ENCODE data around the gene SWT1. TPM values are rescaled to one million over a fixed set of nuclear protein-coding genes. Genes with fewer than 3 reads are reported as not detected.

SWT1 gene
- total and polyA plus RNA-seq, 7 experiments from 2014 or later, result 4.1 to 11.5 (median 5.2) TPM

DNA sequence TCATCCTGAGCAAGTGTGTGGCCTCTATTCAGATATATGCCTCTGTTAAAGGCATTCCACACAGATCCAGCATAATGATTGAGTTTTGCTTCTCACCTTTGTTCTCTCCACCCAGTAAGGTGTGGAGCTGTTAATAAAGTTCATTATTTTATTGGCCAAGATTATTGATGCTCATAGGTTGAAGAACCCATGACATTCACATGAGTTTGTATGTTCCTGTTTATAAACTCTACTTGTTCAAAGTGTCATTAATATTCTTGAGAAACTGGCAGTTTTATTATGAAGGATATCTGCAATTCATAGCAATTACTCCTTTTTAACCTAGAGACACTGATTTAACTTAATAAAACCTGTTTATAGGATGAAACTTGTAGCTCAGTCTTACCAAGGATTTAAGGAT lies 138.1 kb downstream of the SWT1 start:
- POLR2A ChIA-PET, result interaction anchor here (1.1 to 2.3 kb wide), 2 partner anchors 14 to 57 kb away, joined by 3 to 8 read pairs; no protein-coding TSS in a partner anchor

DNA sequence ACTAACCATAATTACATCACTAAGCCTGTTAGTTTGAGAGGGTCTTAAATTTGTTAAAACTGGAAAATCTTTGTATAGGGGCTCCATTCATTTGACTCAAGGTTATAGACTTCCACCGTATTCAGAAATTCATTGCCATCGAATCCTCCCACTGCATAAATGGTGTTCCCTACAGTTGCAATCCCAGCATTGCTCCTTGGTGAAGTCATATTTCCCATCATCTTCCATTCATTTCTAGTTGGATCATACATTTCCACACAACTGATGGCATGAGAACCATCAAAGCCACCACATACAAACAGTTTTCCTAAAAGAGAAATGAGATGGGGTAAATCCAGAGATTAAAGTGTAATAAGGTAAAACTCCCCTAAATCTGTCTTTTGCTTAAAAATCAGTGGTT lies 141.0 kb downstream of the SWT1 start:
- peaks cover 0 to 1% (median 0%) of the 10 kb centered on the region in 11 donors for H3K9me3 Mint-ChIP-seq
- ChIA-PET CTCF (interaction anchor here (1.2 kb wide), 1 partner anchor 59 kb away, joined by 4 read pairs; no protein-coding TSS in a partner anchor), POLR2A (interaction anchor here (1.0 to 1.6 kb wide), 2 partner anchors 16 to 19 kb away, joined by 3 to 4 read pairs; partner anchors contain the start of gene IVNS1ABP)
- no peak overlapping the region for H3K4me3 Mint-ChIP-seq
- no peaks in the 10 kb centered on the region for H3K27me3 Mint-ChIP-seq
- DNase-seq, result no peak
- peaks cover 2 to 26% (median 19%) of the 10 kb centered on the region in 7 donors for H3K4me1 Mint-ChIP-seq
- no peaks in the 10 kb centered on the region for H3K27me3 ChIP-seq (ENCODE audit: control insufficient read depth in 2 of 2, insufficient read depth in 2 of 2, low read length in 2 of 2)
- peaks cover 0 to 2% of the 10 kb centered on the region in 2 donors for H3K4me1 ChIP-seq (ENCODE audit: control insufficient read depth in 2 of 2, insufficient read depth in 2 of 2, low read length in 2 of 2)
- peaks cover 12 to 53% (median 26%) of the 10 kb centered on the region in 3 experiments for H3K36me3 ChIP-seq (ENCODE audit: control insufficient read depth in 2 of 3, insufficient read depth in 3 of 3, low read length in 3 of 3)
- intact Hi-C loops (cut with micrococcal nuclease), result loop anchor here in 1 of 2 donors (1.0 to 2.0 kb wide), 2 partner anchors 10 to 17 kb away; no protein-coding TSS in a partner anchor
- no peaks in the 10 kb centered on the region for H3K9me3 ChIP-seq (ENCODE audit: control insufficient read depth in 2 of 3, low read length in 3 of 3)
- ATAC-seq, result no peak
- no peak overlapping the region for H3K27ac ChIP-seq (ENCODE audit: low read depth, low read length)
- H3K36me3 Mint-ChIP-seq, result peaks cover 10 to 64% (median 45%) of the 10 kb centered on the region in 5 donors
- H3K27ac Mint-ChIP-seq, result peak overlapping the region in 7 of 9 donors; percentile 12 to 69 (median 51)
- H3K4me3 ChIP-seq (ENCODE audit: low read length), result no peak overlapping the region

More for the DNA sequence above, 138.1 kb downstream of the SWT1 start:
- Mint-ChIP-seq H3K27ac (peak overlapping the region in 6 of 9 donors; percentile 6 to 86 (median 68)), H3K4me3 (no peak overlapping the region), H3K4me1 (peaks cover 5 to 43% (median 33%) of the 10 kb centered on the region in 7 donors), H3K27me3 (no peaks in the 10 kb centered on the region), H3K36me3 (peaks cover 10 to 52% (median 48%) of the 10 kb centered on the region in 5 donors), H3K9me3 (no peaks in the 10 kb centered on the region)
- intact Hi-C loops (cut with micrococcal nuclease), result loop anchor here in 1 of 2 donors (2.0 kb wide), 1 partner anchor 56 kb away; no protein-coding TSS in a partner anchor
- H3K27ac ChIP-seq (ENCODE audit: low read depth, low read length), result no peak overlapping the region
- peaks cover 0 to 6% of the 10 kb centered on the region in 2 donors for H3K4me1 ChIP-seq (ENCODE audit: control insufficient read depth in 2 of 2, insufficient read depth in 2 of 2, low read length in 2 of 2)
- no peaks in the 10 kb centered on the region for H3K9me3 ChIP-seq (ENCODE audit: control insufficient read depth in 2 of 3, low read length in 3 of 3)
- ATAC-seq (no peak), DNase-seq (no peak)
- CTCF ChIA-PET, result interaction anchor here (1.6 kb wide), 1 partner anchor 10 kb away, joined by 4 read pairs; no protein-coding TSS in a partner anchor
- H3K36me3 ChIP-seq (ENCODE audit: control insufficient read depth in 2 of 3, insufficient read depth in 3 of 3, low read length in 3 of 3), result peaks cover 5 to 39% (median 14%) of the 10 kb centered on the region in 3 experiments
- H3K4me3 ChIP-seq (ENCODE audit: low read length), result no peak overlapping the region
- H3K27me3 ChIP-seq (ENCODE audit: control insufficient read depth in 2 of 2, insufficient read depth in 2 of 2, low read length in 2 of 2), result no peaks in the 10 kb centered on the region

DNA sequence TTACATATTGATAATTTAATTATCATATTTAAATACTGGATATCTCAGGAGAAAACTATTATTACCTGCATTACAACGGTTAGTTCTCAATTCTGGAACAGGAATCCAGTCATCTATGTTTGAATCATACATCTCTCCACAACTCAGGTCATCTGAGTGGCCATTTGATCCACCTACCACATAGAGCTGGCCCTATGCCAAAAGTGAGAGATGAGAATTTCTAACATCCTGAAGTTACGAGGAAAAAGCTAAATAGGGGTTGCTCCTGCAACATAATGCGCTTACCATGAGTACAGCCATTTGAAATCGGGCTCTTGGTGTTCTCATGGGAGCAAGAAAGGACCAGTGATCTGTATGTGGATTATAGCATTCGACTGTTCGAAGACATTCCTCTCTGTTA lies 143.2 kb downstream of the SWT1 start:
- peaks cover 20 to 67% (median 39%) of the 10 kb centered on the region in 3 experiments for H3K36me3 ChIP-seq (ENCODE audit: control insufficient read depth in 2 of 3, insufficient read depth in 3 of 3, low read length in 3 of 3)
- ChIA-PET CTCF (interaction anchor here (0.6 to 0.7 kb wide), 2 partner anchors 30 to 133 kb away, joined by 3 read pairs; no protein-coding TSS in a partner anchor), POLR2A (interaction anchor here (1.0 to 2.9 kb wide), 5 partner anchors 7 to 374 kb away, joined by 3 to 14 read pairs (median 6); partner anchors contain the start of gene IVNS1ABP)
- no peak overlapping the region for H3K4me3 ChIP-seq (ENCODE audit: low read length)
- H3K9me3 ChIP-seq (ENCODE audit: control insufficient read depth in 2 of 3, low read length in 3 of 3), result no peaks in the 10 kb centered on the region
- no peak overlapping the region for H3K27ac Mint-ChIP-seq
- H3K36me3 Mint-ChIP-seq, result peaks cover 21 to 70% (median 46%) of the 10 kb centered on the region in 5 donors
- no peak overlapping the region for H3K4me3 Mint-ChIP-seq
- DNase-seq, result no peak
- no peaks in the 10 kb centered on the region for H3K27me3 Mint-ChIP-seq
- no peaks in the 10 kb centered on the region for H3K4me1 ChIP-seq (ENCODE audit: control insufficient read depth in 2 of 2, insufficient read depth in 2 of 2, low read length in 2 of 2)
- no peak for ATAC-seq
- H3K27ac ChIP-seq (ENCODE audit: low read depth, low read length), result no peak overlapping the region
- H3K27me3 ChIP-seq (ENCODE audit: control insufficient read depth in 2 of 2, insufficient read depth in 2 of 2, low read length in 2 of 2), result no peaks in the 10 kb centered on the region
- intact Hi-C loops (cut with micrococcal nuclease), result no loop called here
- H3K4me1 Mint-ChIP-seq, result peaks cover 0 to 25% (median 9%) of the 10 kb centered on the region in 7 donors
- H3K9me3 Mint-ChIP-seq, result peaks cover 0 to 1% (median 0%) of the 10 kb centered on the region in 11 donors

DNA sequence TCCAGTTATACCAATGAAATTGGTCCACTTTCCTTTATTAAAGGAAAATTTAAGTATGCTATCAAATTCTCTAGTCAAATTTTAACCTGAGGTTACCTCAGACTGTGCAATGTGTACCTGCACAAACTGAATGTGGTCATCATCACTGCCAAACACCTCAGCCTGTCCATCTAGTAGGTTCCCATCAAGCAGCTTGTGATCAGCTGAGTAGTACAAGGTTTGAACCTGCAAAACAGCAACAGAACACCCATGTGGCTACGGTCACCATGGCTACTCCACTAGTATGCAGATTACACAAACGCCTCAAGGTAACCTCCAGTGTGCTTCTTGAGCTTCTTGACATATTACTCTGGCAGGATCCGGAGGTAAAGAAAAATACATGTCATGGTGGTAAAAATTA lies 148.5 kb downstream of the SWT1 start:
- ATAC-seq (peak; percentile 13), DNase-seq (no peak)
- Mint-ChIP-seq H3K36me3 (peaks cover 16 to 64% (median 52%) of the 10 kb centered on the region in 5 donors), H3K9me3 (peaks cover 0 to 1% (median 0%) of the 10 kb centered on the region in 11 donors), H3K27ac (peak overlapping the region in 5 of 9 donors; percentile 11 to 34 (median 18)), H3K4me1 (peaks cover 5 to 37% (median 8%) of the 10 kb centered on the region in 7 donors), H3K4me3 (no peak overlapping the region), H3K27me3 (no peaks in the 10 kb centered on the region)
- Histone ChIP-seq H3K9me3 (ENCODE audit: control insufficient read depth in 2 of 3, low read length in 3 of 3) (no peaks in the 10 kb centered on the region), H3K4me3 (ENCODE audit: low read length) (no peak overlapping the region), H3K4me1 (ENCODE audit: control insufficient read depth in 2 of 2, insufficient read depth in 2 of 2, low read length in 2 of 2) (no peaks in the 10 kb centered on the region), H3K27me3 (ENCODE audit: control insufficient read depth in 2 of 2, insufficient read depth in 2 of 2, low read length in 2 of 2) (no peaks in the 10 kb centered on the region), H3K36me3 (ENCODE audit: control insufficient read depth in 2 of 3, insufficient read depth in 3 of 3, low read length in 3 of 3) (peaks cover 18 to 70% (median 62%) of the 10 kb centered on the region in 3 experiments), H3K27ac (ENCODE audit: low read depth, low read length) (no peak overlapping the region)
- intact Hi-C loops (cut with micrococcal nuclease), result loop anchor here in 1 of 2 donors (1.0 to 5.0 kb wide), 2 partner anchors 9 to 498 kb away; no protein-coding TSS in a partner anchor
- POLR2A ChIA-PET, result interaction anchor here (3.4 kb wide), 1 partner anchor 11 kb away, joined by 28 read pairs; the partner anchor contains the start of gene IVNS1ABP
- CTCF ChIA-PET, result interaction anchor here (0.9 to 1.9 kb wide), 4 partner anchors 10 to 376 kb away, joined by 3 to 5 read pairs (median 4); no protein-coding TSS in a partner anchor

DNA sequence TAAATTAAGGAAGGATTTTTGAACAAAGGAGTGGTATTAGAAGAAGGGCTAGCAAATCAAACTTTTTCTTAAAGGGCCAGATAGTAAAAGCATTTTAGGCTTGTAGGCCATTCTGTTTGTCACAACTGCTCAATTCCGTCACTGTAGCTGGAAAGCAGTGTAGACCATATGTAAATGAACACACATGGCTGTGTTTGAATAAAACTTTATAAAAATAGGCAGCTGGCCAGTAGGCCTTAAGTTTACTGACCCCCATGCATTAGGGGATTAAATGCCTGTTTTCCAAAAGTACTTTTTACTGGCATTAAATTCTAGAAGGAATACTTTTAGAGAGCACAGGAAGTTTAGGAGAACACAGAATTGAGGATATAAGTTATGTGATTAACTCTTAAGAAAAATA lies 151.2 kb downstream of the SWT1 start:
- no peak for ATAC-seq
- H3K27ac Mint-ChIP-seq, result peak overlapping the region in 3 of 9 donors; percentile 2 to 91 (median 33)
- no peaks in the 10 kb centered on the region for H3K27me3 Mint-ChIP-seq
- H3K27me3 ChIP-seq (ENCODE audit: control insufficient read depth in 2 of 2, insufficient read depth in 2 of 2, low read length in 2 of 2), result no peaks in the 10 kb centered on the region
- H3K4me1 ChIP-seq (ENCODE audit: control insufficient read depth in 2 of 2, insufficient read depth in 2 of 2, low read length in 2 of 2), result peaks cover 12 to 15% of the 10 kb centered on the region in 2 donors
- H3K36me3 Mint-ChIP-seq, result peaks cover 16 to 58% (median 48%) of the 10 kb centered on the region in 5 donors
- H3K4me3 ChIP-seq (ENCODE audit: low read length), result no peak overlapping the region
- H3K4me3 Mint-ChIP-seq, result no peak overlapping the region
- no peaks in the 10 kb centered on the region for H3K9me3 ChIP-seq (ENCODE audit: control insufficient read depth in 2 of 3, low read length in 3 of 3)
- H3K9me3 Mint-ChIP-seq, result peaks cover 0 to 5% (median 0%) of the 10 kb centered on the region in 11 donors
- intact Hi-C loops (cut with micrococcal nuclease), result loop anchor here (1.0 to 5.0 kb wide), 2 partner anchors 8 to 501 kb away; no protein-coding TSS in a partner anchor
- peaks cover 20 to 51% (median 29%) of the 10 kb centered on the region in 7 donors for H3K4me1 Mint-ChIP-seq
- H3K27ac ChIP-seq (ENCODE audit: low read depth, low read length), result no peak overlapping the region
- CTCF ChIA-PET, result interaction anchor here (2.2 kb wide), 1 partner anchor 373 kb away, joined by 5 read pairs; no protein-coding TSS in a partner anchor
- POLR2A ChIA-PET, result no interaction called here
- DNase-seq, result no peak
- peaks cover 13 to 66% (median 54%) of the 10 kb centered on the region in 3 experiments for H3K36me3 ChIP-seq (ENCODE audit: control insufficient read depth in 2 of 3, insufficient read depth in 3 of 3, low read length in 3 of 3)

DNA sequence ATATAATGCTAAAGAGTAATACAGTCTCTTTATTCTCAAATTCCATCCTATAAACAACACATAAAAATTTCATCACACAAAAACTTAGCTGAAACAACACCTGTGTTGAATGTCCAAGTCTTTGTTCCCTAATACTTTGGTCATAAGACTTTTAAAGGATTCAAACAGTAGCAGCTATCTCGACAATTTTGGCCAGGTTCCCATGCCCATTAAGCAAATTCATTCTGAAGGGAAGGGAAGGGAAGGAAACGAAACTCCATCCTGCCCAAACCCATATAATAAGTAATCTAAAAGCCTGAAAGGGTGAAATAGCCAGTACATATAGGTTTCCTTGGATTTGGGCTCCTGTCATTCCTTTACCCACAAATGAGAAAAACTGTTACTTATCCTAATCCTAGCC lies 152.6 kb downstream of the SWT1 start:
- Mint-ChIP-seq H3K36me3 (peaks cover 11 to 46% (median 40%) of the 10 kb centered on the region in 5 donors), H3K4me3 (no peak overlapping the region), H3K27me3 (no peaks in the 10 kb centered on the region), H3K4me1 (peaks cover 35 to 59% (median 41%) of the 10 kb centered on the region in 7 donors), H3K9me3 (peaks cover 0 to 5% (median 0%) of the 10 kb centered on the region in 11 donors), H3K27ac (no peak overlapping the region)
- Histone ChIP-seq H3K4me3 (ENCODE audit: low read length) (no peak overlapping the region), H3K4me1 (ENCODE audit: control insufficient read depth in 2 of 2, insufficient read depth in 2 of 2, low read length in 2 of 2) (peaks cover 26 to 28% of the 10 kb centered on the region in 2 donors), H3K27me3 (ENCODE audit: control insufficient read depth in 2 of 2, insufficient read depth in 2 of 2, low read length in 2 of 2) (no peaks in the 10 kb centered on the region), H3K27ac (ENCODE audit: low read depth, low read length) (no peak overlapping the region), H3K9me3 (ENCODE audit: control insufficient read depth in 2 of 3, low read length in 3 of 3) (no peaks in the 10 kb centered on the region), H3K36me3 (ENCODE audit: control insufficient read depth in 2 of 3, insufficient read depth in 3 of 3, low read length in 3 of 3) (peaks cover 9 to 57% (median 48%) of the 10 kb centered on the region in 3 experiments)
- POLR2A ChIA-PET, result interaction anchor here (1.1 kb wide), 1 partner anchor 8 kb away, joined by 4 read pairs; no protein-coding TSS in a partner anchor
- no peak for ATAC-seq
- intact Hi-C loops (cut with micrococcal nuclease), result loop anchor here in 1 of 2 donors (5.0 kb wide), 1 partner anchor 502 kb away; no protein-coding TSS in a partner anchor
- CTCF ChIA-PET, result interaction anchor here (0.8 to 2.2 kb wide), 2 partner anchors 71 to 371 kb away, joined by 4 to 5 read pairs; no protein-coding TSS in a partner anchor
- DNase-seq, result no peak
